Aorta (tissue), 5 donors: Measurements from ENCODE around the gene SPARC. TPM values are rescaled to one million over a fixed set of nuclear protein-coding genes. Genes with fewer than 3 reads are reported as not detected.

ENCODE experiments used
- ATAC-seq: fragments of 200-7000 bp; cut with Tn5 transposase; one replicate; pipeline ENCODE4 v1.9.1; 2022; ENCODE audit warnings: moderate library complexity; ENCODE audit not compliant: low FRiP score
- DNase-seq, 2 donors: peaks; one replicate each; pipeline ENCODE4 v3.0.0-alpha.2; 2020
- H3K27ac ChIP-seq, 2 donors: one replicate each; pipeline ENCODE4 v1.5.1; 2013; ENCODE audit warnings: low read length in 2 of 2, mild to moderate bottlenecking in 2 of 2, moderate library complexity in 2 of 2, control low read depth in 1 of 2, inconsistent platforms in 1 of 2, low read depth in 1 of 2
- H3K27me3 ChIP-seq, 2 donors: one replicate each; pipeline ENCODE4 v1.6.1; 2013; ENCODE audit warnings: control low read depth in 1 of 2, low read length in 1 of 2, mild to moderate bottlenecking in 1 of 2, moderate library complexity in 1 of 2; ENCODE audit not compliant: insufficient read depth in 2 of 2, control insufficient read depth in 1 of 2
- H3K36me3 ChIP-seq, 2 donors: one replicate each; pipeline ENCODE4 v1.6.1; 2013; ENCODE audit warnings: control low read depth in 1 of 2, low read length in 1 of 2, mild to moderate bottlenecking in 1 of 2; ENCODE audit not compliant: insufficient read depth in 2 of 2, control insufficient read depth in 1 of 2
- H3K4me1 ChIP-seq, 2 donors: one replicate each; pipeline ENCODE4 v1.6.1; 2013; ENCODE audit warnings: low read length in 2 of 2, control low read depth in 1 of 2, mild to moderate bottlenecking in 1 of 2, moderate library complexity in 1 of 2; ENCODE audit not compliant: insufficient read depth in 2 of 2, control insufficient read depth in 1 of 2
- H3K4me3 ChIP-seq, 2 donors: one replicate each; pipeline ENCODE4 v1.5.1; 2013; ENCODE audit warnings: low read length in 2 of 2, control low read depth in 1 of 2, mild to moderate bottlenecking in 1 of 2
- H3K9me3 ChIP-seq: one replicate; pipeline ENCODE4 v1.6.1; 2013; ENCODE audit warnings: mild to moderate bottlenecking, low read length; ENCODE audit not compliant: control insufficient read depth
- WGBS, 2 donors: extraction: QIAGEN DNeasy Blood & Tissue Kit; methylation state at CpG; one replicate each; pipeline ENCODE4 v1.1.7; 2013; 5-methylcytosine and 5-hydroxymethylcytosine counted together
- intact Hi-C, 2 donors: fragments of 100-400 bp; cut with DNase I; formaldehyde crosslinking; loops; one replicate each; pipeline versions ENCODE4 v1.14.2 to v1.15.0; 2022
- polyA plus RNA-seq, 2 donors: library from polyadenylated mRNA; stranded (reverse); fragments of 200-250 nt; gene quantifications; one replicate each; pipeline ENCODE4 v1.2.3, GENCODE V29; 2013
- total RNA-seq, 2 donors: library from RNA; stranded (reverse); fragmentation: NEBNext Ultra II Directional; extraction: Animal tissue kit (Norgen Biotek cat#: 25700); gene quantifications; one replicate each; pipeline ENCODE4 v1.2.1, GENCODE V29; 2021
- donor health status: healthy with polysubstance abuse.
- donor health status: Bipolar disorder and iron deficiency.
- donor health status: DM: no; HTN: no; CAD: no.
- donor health status: DM: no; HTN: no; CAD: no.
- donor health status: DM: yes; HTN: yes; CAD: no.

Gene SPARC
- total and polyA plus RNA-seq, 4 donors, result 1,151 to 2,608 (median 1,974) TPM

DNA sequence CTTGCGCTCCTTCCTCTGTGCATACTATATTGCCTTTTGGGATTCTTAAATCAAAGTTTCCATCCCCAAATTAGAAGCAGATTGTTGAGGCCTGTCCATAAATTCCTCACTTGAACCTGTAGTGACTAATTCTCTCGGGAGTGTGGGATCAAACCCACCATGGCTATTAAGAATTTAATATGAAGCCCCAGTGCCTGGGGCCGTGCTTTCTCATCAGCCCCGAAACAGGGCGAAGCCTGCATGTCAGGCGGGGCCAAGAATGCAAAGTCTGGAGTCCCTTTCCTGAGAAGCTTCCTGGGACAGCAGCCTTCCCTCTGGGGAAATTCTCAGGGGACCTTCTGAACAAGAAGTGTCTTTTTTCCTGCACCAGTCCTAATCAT, 66.3 kb downstream of the SPARC start:
- H3K9me3 ChIP-seq, result no peaks in the 10 kb centered on the region
- 87 to 91% methylated on average over 6 of the region's 6 CpGs for WGBS, 2 donors
- intact Hi-C loops, result no loop called here
- no peak overlapping the region for H3K4me3 ChIP-seq
- H3K27me3 ChIP-seq, result no peaks in the 10 kb centered on the region
- DNase-seq (no peak), ATAC-seq (no peak)
- no peaks in the 10 kb centered on the region for H3K36me3 ChIP-seq
- H3K27ac ChIP-seq, result no peak overlapping the region
- H3K4me1 ChIP-seq, result no peaks in the 10 kb centered on the region

- no peak overlapping the region for H3K4me3 ChIP-seq
- no peaks in the 10 kb centered on the region for H3K27me3 ChIP-seq
- no peaks in the 10 kb centered on the region for H3K36me3 ChIP-seq
- intact Hi-C loops, result no loop called here
- no peaks in the 10 kb centered on the region for H3K9me3 ChIP-seq
- ATAC-seq, result no peak
- H3K27ac ChIP-seq, result no peak overlapping the region
- DNase-seq, result no peak
- no peaks in the 10 kb centered on the region for H3K4me1 ChIP-seq
- WGBS, 2 donors, result 75% methylated on average over 6 of the region's 6 CpGs
Observed at GRCh38 chr5:151619812-151620460, 66.8 kb downstream of the SPARC start.

GRCh38 chr5:151618907-151619306, 67.8 kb downstream of the SPARC start:
- Histone ChIP-seq H3K4me3 (no peak overlapping the region), H3K27me3 (no peaks in the 10 kb centered on the region), H3K4me1 (no peaks in the 10 kb centered on the region), H3K27ac (no peak overlapping the region), H3K36me3 (no peaks in the 10 kb centered on the region), H3K9me3 (no peaks in the 10 kb centered on the region)
- no peak for DNase-seq
- no peak for ATAC-seq
- 58 to 68% methylated on average over 2 of the region's 2 CpGs for WGBS, 2 donors
- intact Hi-C loops, result no loop called here

- Histone ChIP-seq H3K27ac (no peak overlapping the region), H3K4me3 (no peak overlapping the region), H3K9me3 (no peaks in the 10 kb centered on the region), H3K27me3 (no peaks in the 10 kb centered on the region), H3K4me1 (no peaks in the 10 kb centered on the region), H3K36me3 (no peaks in the 10 kb centered on the region)
- intact Hi-C loops, result no loop called here
- DNase-seq (no peak), ATAC-seq (no peak)
- WGBS, 2 donors, result 72 to 75% methylated on average over 3 of the region's 3 CpGs
Observed at GRCh38 chr5:151617841-151618710, 68.6 kb downstream of the SPARC start.

- H3K27ac ChIP-seq, result no peak overlapping the region
- ATAC-seq (no peak), DNase-seq (no peak)
- no peaks in the 10 kb centered on the region for H3K9me3 ChIP-seq
- H3K4me1 ChIP-seq, result no peaks in the 10 kb centered on the region
- intact Hi-C loops, result no loop called here
- H3K4me3 ChIP-seq, result no peak overlapping the region
- H3K27me3 ChIP-seq, result no peaks in the 10 kb centered on the region
- no peaks in the 10 kb centered on the region for H3K36me3 ChIP-seq
- 83 to 89% methylated on average over 6 of the region's 6 CpGs for whole genome bisulfite sequencing, 2 donors
Observed at GRCh38 chr5:151617383-151617840, 69.3 kb downstream of the SPARC start.

DNA sequence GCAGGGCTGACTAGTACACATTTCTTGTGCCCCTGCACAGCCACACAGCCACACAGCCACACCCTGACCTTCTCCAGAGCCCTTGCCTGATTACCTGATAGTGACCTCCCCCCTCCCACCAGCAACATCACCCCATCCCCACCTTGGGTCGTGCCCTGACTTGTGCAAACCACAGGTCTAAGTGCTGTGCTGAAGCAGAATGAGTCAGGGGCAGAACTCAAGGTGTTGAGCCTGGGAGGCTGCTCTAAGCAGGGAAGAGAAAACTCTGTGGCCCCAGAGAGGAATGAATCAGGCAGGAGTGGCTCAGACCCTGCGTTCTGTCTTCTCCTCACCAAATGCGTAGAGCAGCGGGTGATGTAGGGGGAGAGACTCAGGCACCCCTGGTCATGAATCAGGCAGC, 71.3 kb downstream of the SPARC start:
- no peak for ATAC-seq
- H3K36me3 ChIP-seq, result no peaks in the 10 kb centered on the region
- 76% methylated on average over 4 of the region's 4 CpGs for WGBS, 2 donors
- H3K27ac ChIP-seq, result no peak overlapping the region
- no peaks in the 10 kb centered on the region for H3K4me1 ChIP-seq
- DNase-seq, result no peak
- no peak overlapping the region for H3K4me3 ChIP-seq
- H3K9me3 ChIP-seq, result no peaks in the 10 kb centered on the region
- no peaks in the 10 kb centered on the region for H3K27me3 ChIP-seq
- intact Hi-C loops, result no loop called here

GRCh38 chr5:151614565-151614964, 72.2 kb downstream of the SPARC start:
- H3K27me3 ChIP-seq, result no peaks in the 10 kb centered on the region
- H3K4me1 ChIP-seq, result no peaks in the 10 kb centered on the region
- H3K4me3 ChIP-seq, result no peak overlapping the region
- WGBS, 2 donors, result 68 to 73% methylated on average over 7 of the region's 7 CpGs
- ATAC-seq (no peak), DNase-seq (no peak)
- no peaks in the 10 kb centered on the region for H3K36me3 ChIP-seq
- no peaks in the 10 kb centered on the region for H3K9me3 ChIP-seq
- no peak overlapping the region for H3K27ac ChIP-seq
- intact Hi-C loops, result no loop called here

DNA sequence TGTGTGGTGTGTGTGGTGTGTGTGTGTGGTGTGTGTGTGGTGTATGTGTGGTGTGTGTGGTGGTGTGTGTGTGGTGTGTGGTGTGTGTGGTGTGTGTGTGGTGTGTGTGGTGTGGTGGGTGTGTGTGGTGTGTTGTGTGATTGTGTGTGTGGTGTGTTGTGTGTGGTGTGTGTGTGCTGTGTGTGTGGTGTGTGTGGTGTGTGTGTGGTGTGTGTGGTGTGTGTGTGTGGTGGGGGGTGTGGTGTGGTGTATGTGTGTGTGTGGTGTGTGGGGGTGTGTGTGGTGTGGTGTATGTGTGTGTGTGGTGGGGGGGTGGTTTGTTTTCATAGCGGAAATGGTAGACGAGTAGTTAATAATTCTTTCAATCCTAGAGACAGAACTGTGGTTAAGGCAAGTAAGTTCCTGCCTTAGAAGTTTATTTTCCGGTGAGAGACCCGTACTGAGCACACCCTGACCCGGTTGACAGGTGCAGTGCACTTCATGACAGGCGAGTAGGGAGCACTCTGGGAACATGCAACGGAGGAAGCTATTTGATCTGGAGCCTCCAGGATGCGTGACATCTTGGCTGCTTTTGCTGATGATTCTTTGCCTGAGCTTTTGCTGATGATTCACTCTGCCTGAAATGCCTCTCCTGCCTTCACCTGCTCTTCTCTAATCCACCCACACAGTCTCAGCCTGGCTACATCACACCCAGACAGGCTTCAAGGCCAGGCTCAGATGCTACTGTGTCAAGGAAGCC, 73.9 kb downstream of the SPARC start:
- no peaks in the 10 kb centered on the region for H3K9me3 ChIP-seq
- H3K4me3 ChIP-seq, result no peak overlapping the region
- intact Hi-C loops, result no loop called here
- H3K27me3 ChIP-seq, result no peaks in the 10 kb centered on the region
- ATAC-seq, result no peak
- H3K36me3 ChIP-seq, result no peaks in the 10 kb centered on the region
- H3K27ac ChIP-seq, result no peak overlapping the region
- H3K4me1 ChIP-seq, result no peaks in the 10 kb centered on the region
- no peak for DNase-seq
- 47 to 54% methylated on average over 8 of the region's 8 CpGs for WGBS, 2 donors
